AG20443 (cell line): ENCODE results near the gene PPARA.

ENCODE experiments used
- DNase-seq: peaks from one replicate; pipeline ENCODE4 v3.0.0; 2012; ENCODE audit warnings: low spot score, mixed read lengths

Gene PPARA

DNA sequence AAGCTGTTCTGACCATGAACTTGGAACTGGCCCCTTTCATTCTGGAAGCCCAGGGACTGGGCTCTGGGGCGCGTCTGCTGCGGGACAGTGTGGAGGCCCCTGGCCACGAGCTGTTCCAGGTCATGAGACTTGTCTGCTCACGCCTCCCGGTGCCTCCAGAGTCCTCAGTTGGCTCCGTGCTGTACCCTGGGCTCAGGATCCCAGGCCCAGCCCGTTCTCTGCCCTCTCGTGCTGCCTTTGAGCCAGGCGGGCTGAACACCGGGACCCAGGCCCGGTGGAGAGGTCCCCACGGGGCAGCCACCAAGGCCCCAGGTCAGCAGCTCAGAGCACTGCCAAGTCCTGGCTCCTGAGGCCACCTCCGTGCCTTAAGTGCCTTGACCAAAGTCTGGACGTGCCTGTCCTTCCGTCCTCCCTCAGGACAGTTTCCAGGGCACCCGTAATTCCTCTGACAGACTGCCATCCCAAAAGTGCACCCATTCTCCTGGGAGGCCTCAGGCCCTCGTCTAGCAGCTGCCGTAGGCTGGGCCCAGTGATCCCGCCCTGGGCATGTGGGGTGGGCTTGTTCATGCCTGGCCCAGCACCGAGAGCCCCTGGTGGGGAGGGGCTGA lies 36.3 kb upstream of the PPARA start:
- no peak for DNase-seq

DNA sequence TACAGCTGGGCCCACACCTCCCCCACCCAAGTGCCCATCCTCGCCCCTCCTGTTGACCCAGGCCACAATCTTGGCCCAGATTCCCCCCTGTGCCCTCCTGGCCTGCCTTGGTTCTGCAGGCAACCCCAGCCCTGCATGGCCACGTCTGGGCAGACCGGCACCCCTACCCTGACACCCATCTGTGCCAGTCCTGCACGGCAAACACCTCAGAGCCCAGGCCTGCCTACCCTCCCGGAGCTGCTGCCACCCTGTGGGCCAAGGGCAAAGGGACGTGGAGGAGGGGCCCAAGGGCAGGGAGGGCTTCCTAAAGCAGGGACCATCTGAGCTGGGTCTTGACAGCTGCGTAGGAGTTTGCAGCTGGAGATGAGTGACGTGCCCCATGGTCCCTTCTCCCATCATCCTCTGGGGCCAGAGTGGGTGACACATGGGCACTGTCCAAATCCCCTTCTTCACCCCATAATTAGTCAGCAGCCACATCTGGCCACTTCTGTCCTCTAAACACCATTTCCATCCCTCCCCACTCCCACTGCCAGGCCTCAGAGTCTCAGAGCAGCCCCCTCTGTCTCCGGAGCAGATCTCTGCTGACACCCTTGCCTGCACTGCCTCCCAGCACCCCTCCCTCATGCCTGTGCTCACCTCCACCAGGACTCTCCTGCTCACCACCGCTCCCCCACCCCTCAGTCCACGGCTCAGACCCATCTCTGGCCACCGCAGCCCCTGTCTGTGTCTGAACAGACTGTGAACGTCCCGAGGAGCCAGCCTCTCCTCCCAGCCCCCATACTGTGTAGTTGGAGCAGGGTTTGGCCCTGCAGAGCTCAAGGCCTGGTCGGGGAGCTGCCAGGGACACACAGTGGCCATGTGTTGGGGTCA lies 35.6 kb upstream of the PPARA start:
- DNase-seq: no peak

DNA sequence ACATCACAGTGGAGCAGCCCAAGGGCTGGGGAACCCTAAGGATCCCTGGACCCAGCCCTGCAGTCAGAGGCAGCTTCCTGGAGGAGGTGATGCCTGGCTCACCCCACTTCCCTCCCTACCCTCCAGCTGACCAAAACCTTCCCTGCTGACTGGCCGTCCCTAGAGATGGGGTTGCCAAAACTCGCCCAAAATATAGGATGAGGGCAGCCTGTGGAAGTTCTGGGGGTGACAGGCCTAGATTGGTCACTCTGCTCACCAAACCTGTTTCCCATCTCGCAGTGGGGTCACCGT lies 35.0 kb upstream of the PPARA start:
- DNase-seq: no peak

DNA sequence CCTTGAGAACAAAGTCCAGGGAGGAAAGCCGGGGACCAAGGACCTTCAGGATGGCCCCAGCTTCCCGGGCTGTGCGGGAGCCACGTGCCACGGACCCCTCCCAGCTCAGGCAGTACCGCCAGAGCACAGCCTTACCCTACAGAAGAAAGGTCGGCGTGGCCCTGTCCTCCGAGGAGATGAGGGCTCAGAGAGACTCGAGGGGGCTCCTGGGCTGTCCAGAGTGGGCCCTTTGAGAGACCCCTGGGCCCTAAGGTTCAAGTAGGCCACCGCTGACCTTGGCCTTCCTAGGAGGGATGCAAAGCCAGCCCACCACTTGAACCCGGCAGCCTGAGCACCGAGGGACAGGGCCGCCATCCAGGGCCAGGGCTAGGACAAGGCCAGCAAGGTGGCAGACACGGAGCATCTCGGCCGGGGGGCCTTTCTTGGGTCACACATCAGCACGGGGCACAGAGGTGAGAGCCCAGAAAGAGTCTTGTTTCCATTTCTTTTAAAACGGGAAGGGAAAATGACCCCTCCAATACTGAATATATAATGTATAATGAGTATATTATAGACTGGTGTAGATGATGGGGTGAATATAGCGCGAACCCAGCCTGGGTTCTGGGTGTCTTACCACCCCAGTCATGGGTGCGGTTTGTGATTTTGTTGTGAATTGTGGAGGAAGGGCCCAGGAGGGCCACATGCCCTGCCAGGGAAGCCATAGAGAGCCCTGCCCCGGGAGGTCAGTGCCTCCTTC lies 34.4 kb upstream of the PPARA start:
- DNase-seq: no peak

DNA sequence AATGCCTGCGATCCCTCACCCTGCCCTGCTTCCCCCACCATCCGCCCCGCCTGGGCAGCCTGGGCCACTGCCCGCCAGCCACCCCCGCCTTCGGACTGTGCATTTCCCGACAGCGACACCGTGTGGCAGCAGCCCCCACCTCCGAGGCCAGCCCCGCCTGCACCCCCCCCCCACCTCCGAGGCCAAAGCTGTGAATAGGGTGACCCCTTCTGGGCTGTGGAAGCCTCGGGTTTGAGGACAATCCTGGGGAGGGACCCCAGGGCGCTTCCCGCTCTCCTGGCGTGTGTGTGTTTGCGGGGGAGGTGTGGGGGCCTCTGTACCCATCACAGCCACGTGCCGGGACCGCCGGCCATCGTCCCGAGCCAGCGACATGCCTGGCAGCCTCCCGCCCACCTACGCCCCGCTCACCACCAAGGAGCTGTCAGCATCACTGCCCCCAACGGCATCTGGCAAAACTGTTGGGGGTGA lies 33.8 kb upstream of the PPARA start:
- DNase-seq: peak; percentile 93

DNA sequence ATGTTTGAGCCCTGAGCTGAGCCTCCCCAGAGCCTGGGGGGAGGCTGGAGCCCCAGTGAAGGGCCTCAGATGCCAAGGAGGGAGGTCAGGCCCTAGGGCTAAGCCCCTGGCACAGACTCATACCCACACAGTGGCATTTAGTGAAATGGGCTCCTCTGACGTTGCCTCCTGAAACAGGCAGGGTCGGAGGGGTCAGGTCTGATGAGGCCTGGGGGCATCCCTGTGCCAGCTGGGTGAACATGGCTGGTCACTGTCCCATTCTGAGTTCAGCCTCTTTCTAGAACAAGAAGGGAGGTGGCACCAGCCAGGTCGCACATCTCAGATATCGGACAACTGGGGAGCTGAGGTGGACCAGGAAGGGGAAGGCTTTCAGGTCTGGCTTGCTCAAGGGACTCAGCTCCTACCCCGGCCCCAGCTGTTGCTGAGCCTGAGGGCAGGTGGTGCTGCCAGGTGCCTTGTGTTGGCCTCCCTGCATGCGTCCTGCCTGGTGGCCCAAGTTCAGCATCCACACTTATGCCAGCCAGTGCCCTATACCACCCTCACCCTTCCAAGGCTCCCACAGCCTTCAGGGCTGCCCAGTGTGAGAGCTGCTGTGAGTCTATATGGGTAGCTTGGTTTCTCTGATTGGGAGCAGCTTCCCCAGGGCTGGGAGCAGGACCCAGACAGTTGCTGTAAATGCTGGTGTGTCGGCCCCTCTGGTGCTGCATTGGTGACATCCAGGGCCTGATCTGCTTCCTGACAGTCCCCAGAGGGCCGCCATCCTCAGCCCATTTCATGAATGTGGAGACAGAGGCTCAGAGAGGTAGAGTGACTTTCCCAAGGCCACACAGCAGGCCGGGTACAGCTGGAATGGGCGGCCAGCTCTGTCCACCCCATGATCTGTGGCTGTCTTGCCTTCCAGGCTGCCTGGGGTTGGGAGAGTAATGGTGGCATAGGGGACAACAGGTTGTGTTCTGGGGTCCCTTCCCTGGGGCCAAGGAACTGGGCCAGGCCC lies 32.8 kb upstream of the PPARA start:
- no peak for DNase-seq

DNA sequence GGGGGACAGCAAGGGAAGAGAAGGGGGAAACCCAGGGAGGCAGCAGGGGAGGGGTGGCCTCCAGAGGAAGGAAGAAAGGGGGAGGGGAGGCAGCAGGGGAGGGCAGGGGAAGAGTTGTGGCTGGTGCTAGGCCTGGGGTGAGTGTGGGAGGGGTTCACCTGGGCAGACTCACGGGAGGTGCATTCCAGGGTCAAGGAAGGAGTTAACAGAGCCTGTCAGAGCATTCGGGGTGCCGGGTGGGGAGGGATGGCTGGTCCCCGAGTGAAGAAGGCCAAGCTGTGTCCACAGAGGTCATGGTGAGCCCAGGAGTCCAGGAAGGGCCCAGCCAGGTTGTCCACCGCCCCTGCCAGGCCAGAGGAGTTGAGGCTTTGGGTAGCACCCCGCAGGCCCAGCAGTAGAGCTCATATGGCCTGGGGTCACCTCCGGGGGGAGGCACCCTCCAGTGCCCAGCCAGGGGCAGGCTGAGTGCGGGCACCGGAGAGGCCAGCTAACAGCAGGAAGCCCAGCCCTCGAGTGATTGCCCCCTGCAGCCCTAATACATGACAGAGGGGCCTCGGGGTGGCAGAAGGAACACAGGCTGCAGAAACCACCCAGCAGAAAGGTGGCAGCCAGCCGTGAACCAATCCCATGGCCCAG lies 31.1 kb upstream of the PPARA start:
- no peak for DNase-seq

DNA sequence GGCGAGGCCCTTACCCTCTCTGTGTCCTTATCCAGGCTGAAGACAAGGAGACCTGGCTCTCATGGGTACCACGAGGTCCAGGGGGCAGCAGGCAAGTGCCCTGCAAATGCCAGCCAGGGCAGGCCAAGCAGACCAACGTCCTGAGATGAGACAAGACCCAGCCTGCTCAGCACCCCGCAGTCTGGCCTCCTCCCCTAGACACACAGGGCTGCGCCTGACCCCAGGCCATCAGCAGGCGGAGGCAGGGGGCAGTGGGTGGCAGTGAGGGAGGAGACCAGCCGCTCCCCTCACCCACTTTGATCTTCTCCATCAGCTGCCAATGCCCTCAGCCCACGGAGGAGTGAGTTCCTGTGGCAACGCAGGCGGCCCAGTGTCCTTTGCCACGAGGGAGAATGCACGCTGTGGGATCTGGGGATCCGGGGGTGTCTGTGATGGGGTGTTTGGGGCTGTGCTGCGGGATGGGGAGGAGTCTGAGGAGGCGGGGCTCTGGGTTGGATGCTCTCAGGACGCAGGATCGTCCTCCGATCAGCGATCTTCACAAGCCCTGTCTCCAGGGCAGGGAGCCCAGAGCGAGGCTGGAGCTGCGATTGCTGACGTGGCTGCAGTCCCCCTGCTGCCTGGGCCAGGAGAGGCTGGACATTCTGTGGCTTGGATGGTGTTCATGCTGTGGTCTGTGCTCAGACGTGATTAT lies 30.5 kb upstream of the PPARA start:
- DNase-seq: peak; percentile 93

DNA sequence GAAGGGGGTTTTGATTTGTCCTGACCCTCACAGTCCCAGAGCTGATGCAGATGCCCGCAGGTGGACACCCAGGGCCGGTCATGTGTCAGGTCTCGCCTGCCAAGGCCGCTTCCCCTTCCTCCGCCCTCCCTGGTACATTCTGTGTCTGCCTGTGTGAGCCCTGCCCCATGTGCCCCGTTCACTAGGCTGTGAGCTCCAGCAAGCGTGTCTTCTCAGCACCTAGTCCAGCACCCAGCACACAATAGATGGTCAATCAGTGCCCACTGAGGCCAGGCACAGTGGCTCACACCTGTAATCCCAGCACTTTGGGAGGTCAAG lies 29.9 kb upstream of the PPARA start:
- DNase-seq: no peak

DNA sequence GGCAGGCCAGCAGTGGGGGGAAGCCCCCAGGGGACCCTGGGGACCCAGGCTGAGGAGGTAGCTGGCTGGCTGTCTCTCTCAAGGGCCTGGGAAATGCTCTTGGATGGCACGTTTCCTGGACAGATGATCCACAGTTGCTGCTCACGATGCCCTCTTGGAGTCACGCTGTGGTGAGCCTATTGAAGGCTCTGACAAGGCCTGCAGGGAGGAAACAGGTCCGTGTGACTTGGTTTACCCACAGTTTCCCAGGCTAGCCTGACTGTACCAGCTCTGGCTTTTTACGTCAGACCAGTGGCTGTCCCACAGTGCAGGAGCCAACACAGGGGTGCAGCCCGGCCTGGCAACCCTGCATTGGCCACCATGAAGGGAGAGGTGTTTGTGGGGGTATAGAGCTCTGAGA lies 29.2 kb upstream of the PPARA start:
- no peak for DNase-seq

DNA sequence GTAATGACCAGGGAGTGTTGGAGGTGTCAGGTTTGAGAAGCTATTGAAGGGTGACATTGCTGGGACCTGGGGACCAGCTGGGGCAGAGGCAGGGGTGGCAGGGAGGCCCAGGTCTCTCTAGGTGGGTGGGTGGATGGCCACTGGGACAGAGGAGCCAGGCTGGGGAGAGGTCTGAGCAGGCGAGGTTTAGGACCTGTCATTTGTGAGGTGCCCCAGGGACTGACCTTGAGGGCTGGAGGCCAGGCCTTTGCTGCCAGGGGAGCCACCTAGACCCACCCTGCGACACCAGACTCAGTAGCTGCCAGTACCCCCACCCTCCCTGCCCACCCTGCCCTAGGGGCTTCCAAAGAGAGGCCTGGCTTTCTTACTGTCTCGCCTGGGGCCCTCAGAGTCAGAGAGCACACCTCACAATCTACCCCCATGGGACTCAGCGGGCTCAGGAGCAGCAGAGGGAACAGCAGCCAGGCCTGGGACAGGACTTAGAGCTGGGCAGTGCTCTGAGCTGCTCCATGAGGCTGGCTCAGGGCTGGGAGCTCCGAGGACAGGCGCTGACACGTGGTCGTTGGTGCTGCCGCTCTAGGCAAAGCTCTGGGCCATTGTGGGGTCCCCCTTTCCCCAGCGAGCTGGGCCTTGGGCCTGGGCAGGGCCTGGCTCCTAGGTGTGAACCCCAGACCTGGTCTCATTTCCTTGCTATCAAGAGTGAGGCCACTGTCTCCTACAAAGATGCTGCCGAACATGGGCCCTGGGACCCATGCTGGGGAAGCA lies 28.6 kb upstream of the PPARA start:
- no peak for DNase-seq

DNA sequence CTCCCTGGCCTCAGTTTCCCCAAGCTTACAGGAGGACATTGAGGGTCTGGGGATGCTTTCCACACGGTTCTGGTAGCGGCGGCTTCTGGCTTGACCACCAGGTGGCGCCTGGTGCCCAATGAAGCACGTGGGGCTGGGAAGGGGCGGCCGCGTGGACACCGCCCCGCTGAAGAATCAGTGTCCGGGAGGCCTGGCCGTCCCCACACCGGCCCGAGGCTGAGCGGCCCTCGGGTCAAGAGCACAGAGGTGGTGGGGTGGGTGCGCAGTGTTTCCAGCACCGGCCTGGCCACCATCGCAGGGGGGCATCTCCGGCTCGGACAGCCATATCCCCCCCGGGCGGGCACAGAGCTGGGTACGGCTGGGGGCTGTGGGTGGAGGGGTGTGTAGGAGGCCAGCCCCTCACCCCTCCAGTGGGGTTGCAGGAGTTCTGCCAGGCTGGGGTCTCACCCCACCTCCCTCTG lies 27.8 kb upstream of the PPARA start:
- peak; percentile 89 for DNase-seq

DNA sequence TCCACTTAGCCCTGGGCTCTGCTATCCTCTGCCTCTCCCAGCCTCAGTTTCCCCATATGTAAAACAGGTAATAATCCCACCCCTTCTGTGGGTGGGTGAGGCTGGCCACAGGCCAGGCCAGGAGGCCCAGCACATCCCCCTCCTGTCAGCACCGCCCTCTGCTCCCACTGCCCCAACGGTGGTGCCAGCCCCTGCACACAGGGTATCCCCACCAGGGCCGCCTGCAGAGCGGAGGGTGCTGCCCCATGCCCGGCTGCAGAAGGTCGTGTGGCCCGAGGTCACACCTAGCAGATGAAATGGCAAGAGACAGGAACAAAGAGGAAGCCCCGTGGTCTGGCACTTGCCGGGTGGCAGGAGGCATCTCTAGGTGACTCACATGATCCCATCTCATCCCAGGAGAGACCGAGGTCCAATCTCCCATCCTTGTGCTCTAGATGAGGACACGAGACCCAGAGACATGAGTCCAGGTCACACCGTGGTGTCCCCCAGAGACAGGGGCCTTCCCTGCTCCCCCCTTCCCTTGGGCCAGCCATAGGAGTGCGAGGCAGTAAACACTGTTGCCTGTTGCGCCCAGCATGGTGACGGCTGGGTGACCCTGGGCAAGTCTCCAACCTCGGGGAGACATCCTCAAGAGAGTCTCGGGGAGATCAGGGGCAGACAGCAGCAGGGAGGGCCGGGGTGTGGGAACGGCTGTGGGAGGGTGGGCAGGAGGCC lies 27.2 kb upstream of the PPARA start:
- DNase-seq: no peak

DNA sequence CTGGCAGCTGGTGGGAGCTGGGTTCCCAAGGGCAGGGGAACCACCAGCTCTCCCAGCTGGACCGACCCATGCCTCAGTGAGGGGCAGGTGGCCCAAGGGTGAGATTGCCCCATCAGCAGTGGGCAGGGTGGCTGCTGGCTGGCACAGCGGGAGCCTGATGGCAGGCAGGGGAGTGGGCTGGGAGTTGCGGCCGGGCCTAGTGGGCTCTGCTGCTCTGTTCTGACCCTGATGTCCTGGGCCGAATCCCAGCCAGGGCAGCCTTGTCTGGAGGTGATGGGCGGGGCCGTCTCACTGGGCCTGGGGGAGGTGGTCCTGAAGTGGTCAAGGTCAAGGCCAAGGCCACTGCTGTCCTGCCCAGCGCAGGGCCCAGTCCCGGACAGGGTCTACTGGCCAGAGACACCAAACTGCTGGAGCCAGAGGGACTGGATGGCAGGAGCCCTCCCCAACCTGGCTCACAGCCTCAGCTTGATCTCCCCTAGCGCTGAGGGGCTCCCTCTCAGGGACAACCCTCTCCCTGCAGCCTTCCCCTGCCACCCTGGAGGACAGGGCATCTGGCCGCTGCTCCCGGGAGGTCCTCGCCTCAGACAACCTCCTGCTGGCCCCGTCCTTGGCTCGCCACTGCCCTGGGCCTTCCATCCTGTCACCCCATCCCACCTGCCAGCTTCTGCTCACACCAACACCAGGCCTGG lies 26.5 kb upstream of the PPARA start:
- no peak for DNase-seq

DNA sequence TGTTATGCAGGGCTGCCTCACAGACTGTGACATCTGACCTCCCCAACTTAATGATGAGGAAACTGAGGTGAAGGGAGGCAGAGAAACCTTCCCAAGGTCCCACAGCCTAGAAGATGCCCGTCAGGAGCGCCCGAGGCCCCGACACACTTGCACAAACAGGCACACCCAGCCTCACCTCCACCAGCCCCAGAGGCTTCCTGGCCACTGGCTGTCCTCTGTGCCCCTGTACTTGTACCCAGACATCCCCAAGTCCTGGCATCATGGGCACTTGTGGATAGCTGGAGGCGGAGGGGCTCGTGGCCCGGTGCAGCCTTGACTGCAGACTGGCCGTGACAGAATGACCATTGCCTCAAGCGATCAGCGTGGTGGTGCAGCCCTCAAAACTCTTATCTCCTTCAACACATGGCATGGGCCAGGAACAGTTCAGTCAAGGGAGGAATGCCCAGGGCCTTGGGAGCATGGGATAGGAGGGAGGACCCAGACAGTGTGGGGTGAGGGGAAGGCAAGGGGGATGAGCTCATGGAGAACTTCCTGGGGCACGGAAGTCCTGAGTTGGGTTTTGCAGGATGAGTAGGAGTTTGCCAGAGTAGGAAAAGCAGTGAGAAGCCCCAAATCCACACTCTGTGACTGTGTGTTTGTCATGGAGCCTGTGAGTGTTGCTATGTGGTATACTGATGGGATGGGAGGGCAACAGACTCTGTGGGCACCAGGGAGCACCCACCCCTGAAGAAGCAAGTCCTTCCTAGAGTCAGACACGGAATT lies 25.8 kb upstream of the PPARA start:
- DNase-seq: no peak

DNA sequence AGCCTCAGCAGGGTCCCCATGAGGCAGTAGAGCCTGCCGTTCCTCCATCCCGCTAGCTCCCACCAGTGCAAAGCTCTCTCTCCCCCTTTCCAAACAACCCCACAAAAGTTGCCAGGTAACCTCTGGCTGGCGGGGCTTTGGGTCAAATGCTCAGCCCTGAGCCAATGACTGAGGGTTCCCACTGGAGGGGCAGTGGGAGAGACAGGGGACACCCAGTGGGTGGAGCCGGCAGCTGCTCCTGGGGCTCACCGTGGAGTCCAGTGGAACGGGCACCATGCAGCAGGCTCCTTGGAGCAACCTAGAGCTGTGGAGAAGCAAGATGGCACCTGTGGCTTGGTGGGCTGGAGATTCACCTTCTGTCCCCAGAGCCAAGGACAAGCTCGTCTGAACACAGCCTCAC lies 25.0 kb upstream of the PPARA start:
- DNase-seq: no peak

DNA sequence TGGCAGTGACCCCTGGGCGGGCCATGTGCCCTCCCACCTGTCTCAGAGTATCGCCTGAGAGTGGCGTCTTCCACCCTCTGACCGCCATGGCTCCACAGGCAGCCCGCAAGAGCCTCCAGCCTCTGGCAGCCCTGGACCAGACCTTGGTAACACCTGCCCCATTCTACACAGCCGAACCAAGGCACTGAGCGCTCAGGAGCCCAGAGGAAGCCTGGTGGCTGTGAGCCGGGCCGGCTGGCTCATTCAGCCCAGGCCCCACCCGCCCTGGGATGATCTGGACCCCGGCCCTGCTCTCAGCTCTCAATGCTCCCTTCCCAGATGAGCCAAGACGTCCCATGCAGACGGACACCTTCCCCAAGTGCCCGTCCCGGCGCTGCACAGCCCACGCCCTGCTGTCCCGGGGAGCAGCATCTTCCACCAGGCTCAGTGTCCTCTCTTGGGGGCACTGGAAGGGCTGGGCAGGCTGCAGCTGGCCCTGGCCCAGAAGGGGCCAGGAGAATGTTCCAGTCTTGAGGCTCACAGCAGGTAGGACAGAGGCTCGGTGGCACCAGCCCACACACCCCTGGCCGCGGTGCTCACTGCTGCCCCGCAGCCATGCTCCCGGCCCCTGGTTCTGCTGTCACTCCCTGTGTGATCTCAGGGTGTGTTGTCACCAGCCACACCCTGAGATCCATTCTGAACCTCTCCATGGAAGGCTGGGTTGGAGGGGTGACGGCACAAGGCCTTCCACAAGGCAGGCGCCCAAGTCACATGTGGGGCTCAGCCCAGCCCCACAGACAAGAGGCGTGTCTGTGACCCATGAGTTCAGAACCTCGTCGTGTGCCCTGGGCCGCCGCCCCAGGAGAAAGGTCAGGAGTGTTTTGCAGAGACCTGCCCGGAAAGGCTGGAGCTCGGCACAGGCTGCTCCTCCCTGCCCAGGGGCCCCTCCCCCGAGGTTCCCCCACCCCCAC lies 24.2 kb upstream of the PPARA start:
- DNase-seq: no peak
